ENCODE data around the gene KCNJ6. TPM values are rescaled to one million over a fixed set of nuclear protein-coding genes. Genes with fewer than 3 reads are reported as not detected.

The KCNJ6 gene
- total RNA-seq, 1 experiment from 2014 or later, result not detected

DNA sequence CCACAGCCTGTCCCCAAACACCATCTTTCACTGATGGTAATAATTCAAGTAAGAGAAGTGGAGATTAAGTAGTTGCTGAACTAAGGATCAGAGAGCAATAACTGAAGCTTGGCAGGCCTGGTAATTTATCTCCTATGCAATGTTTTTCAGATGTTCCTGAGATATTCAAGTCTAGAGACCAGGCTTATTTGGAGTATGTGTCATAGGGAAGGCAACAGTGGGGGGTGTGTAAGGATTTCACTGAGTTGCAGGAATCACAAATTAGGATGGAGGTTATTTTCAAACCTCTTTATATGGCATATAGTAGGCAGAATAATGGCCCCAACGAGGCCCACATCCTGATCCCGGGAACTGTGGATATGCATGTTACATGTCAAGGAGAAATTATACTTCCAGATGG, 171.7 kb downstream of the KCNJ6 start:
- TF ChIP-seq, protein P1, sequence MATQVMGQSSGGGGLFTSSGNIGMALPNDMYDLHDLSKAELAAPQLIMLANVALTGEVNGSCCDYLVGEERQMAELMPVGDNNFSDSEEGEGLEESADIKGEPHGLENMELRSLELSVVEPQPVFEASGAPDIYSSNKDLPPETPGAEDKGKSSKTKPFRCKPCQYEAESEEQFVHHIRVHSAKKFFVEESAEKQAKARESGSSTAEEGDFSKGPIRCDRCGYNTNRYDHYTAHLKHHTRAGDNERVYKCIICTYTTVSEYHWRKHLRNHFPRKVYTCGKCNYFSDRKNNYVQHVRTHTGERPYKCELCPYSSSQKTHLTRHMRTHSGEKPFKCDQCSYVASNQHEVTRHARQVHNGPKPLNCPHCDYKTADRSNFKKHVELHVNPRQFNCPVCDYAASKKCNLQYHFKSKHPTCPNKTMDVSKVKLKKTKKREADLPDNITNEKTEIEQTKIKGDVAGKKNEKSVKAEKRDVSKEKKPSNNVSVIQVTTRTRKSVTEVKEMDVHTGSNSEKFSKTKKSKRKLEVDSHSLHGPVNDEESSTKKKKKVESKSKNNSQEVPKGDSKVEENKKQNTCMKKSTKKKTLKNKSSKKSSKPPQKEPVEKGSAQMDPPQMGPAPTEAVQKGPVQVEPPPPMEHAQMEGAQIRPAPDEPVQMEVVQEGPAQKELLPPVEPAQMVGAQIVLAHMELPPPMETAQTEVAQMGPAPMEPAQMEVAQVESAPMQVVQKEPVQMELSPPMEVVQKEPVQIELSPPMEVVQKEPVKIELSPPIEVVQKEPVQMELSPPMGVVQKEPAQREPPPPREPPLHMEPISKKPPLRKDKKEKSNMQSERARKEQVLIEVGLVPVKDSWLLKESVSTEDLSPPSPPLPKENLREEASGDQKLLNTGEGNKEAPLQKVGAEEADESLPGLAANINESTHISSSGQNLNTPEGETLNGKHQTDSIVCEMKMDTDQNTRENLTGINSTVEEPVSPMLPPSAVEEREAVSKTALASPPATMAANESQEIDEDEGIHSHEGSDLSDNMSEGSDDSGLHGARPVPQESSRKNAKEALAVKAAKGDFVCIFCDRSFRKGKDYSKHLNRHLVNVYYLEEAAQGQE (IDR thresholded peaks at IDR 0.05; ENCODE audit: insufficient read depth in 1 of 2, low read depth in 2 of 2, low read length in 1 of 2), result no peak
- no peak for TF ChIP-seq POLR2AphosphoS5 (IDR thresholded peaks at IDR 0.05; ENCODE audit: low read depth, low read length)
- no peak overlapping the region for H3K27ac ChIP-seq (ENCODE audit: low read length)
- no peaks in the 10 kb centered on the region for H3K36me3 ChIP-seq (ENCODE audit: control insufficient read depth, insufficient read depth, low read length)
- BruUV-seq (replicated peaks), result no TSS peak
- H3K27me3 ChIP-seq (ENCODE audit: control insufficient read depth, insufficient read depth, low read length), result 0 out of 2 replicates have a peak, but pooled peaks cover 2% of the 10 kb centered on the region
- no peaks in the 10 kb centered on the region for H3K4me1 ChIP-seq (ENCODE audit: control insufficient read depth, insufficient read depth, low read length)
- intact Hi-C loops (cut with micrococcal nuclease; ENCODE audit: unreplicated experiment), result no loop called here
- ChIA-PET POLR2A (no interaction called here), CTCF (no interaction called here)
- in situ Hi-C loops (cut with HindIII; ENCODE audit: low pct_unique_long_range_greater_than_20kb, low sequenced_read_pairs), result no loop called here
- H3K4me3 ChIP-seq (ENCODE audit: low read depth in 2 of 2, low read length in 2 of 2), result no peak overlapping the region
- H3K9me3 ChIP-seq (ENCODE audit: control insufficient read depth, insufficient read depth, low read depth, low read length), result no peaks in the 10 kb centered on the region
- DNase-seq (ENCODE audit: low read depth, low spot score), result no peak
- no peak for ATAC-seq

DNA sequence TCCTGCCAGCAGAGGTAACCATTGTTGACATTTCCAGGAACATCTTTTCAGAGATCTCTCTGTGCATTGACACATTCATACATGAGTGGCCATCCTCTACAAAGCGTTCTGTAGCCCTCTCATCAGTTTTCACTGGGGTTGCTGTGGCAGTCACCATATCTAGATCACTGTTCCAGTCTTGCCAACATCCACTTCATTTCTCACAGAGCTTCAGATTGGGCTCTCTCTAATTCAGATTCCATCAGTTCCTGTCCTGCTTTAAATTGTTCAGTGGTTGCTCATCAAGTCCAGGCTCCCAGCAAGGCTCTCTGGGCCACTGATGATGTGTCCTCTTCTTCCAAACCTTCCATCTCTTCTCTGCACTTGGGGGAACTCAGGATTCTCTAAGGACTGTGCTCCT, 173.7 kb downstream of the KCNJ6 start:
- Histone ChIP-seq H3K4me1 (ENCODE audit: control insufficient read depth, insufficient read depth, low read length) (no peaks in the 10 kb centered on the region), H3K36me3 (ENCODE audit: control insufficient read depth, insufficient read depth, low read length) (no peaks in the 10 kb centered on the region), H3K27ac (ENCODE audit: low read length) (no peak overlapping the region), H3K27me3 (ENCODE audit: control insufficient read depth, insufficient read depth, low read length) (0 out of 2 replicates have a peak, but pooled peaks cover 2% of the 10 kb centered on the region), H3K9me3 (ENCODE audit: control insufficient read depth, insufficient read depth, low read depth, low read length) (no peaks in the 10 kb centered on the region), H3K4me3 (ENCODE audit: low read depth in 2 of 2, low read length in 2 of 2) (no peak overlapping the region)
- DNase-seq (ENCODE audit: low read depth, low spot score) (no peak), ATAC-seq (no peak)
- no TSS peak for BruUV-seq (replicated peaks)
- ChIA-PET POLR2A (no interaction called here), CTCF (no interaction called here)
- TF ChIP-seq, protein P2, sequence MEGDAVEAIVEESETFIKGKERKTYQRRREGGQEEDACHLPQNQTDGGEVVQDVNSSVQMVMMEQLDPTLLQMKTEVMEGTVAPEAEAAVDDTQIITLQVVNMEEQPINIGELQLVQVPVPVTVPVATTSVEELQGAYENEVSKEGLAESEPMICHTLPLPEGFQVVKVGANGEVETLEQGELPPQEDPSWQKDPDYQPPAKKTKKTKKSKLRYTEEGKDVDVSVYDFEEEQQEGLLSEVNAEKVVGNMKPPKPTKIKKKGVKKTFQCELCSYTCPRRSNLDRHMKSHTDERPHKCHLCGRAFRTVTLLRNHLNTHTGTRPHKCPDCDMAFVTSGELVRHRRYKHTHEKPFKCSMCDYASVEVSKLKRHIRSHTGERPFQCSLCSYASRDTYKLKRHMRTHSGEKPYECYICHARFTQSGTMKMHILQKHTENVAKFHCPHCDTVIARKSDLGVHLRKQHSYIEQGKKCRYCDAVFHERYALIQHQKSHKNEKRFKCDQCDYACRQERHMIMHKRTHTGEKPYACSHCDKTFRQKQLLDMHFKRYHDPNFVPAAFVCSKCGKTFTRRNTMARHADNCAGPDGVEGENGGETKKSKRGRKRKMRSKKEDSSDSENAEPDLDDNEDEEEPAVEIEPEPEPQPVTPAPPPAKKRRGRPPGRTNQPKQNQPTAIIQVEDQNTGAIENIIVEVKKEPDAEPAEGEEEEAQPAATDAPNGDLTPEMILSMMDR (IDR thresholded peaks at IDR 0.05), result no peak
- TF ChIP-seq SIN3A (IDR thresholded peaks at IDR 0.05; ENCODE audit: borderline replicate concordance, insufficient read depth, low read depth, low read length) (no peak), POLR2AphosphoS5 (IDR thresholded peaks at IDR 0.05; ENCODE audit: low read depth, low read length) (no peak), TCF7L2 (IDR thresholded peaks at IDR 0.05; ENCODE audit: low read depth, low read length) (no peak)
- TF ChIP-seq, protein P1 (IDR thresholded peaks at IDR 0.05; ENCODE audit: insufficient read depth in 1 of 2, low read depth in 2 of 2, low read length in 1 of 2), result no peak
- in situ Hi-C loops (cut with HindIII; ENCODE audit: low pct_unique_long_range_greater_than_20kb, low sequenced_read_pairs), result no loop called here
- intact Hi-C loops (cut with micrococcal nuclease; ENCODE audit: unreplicated experiment), result no loop called here
